ENCODE measurements around the gene TNNI2.

The TNNI2 gene

DNA sequence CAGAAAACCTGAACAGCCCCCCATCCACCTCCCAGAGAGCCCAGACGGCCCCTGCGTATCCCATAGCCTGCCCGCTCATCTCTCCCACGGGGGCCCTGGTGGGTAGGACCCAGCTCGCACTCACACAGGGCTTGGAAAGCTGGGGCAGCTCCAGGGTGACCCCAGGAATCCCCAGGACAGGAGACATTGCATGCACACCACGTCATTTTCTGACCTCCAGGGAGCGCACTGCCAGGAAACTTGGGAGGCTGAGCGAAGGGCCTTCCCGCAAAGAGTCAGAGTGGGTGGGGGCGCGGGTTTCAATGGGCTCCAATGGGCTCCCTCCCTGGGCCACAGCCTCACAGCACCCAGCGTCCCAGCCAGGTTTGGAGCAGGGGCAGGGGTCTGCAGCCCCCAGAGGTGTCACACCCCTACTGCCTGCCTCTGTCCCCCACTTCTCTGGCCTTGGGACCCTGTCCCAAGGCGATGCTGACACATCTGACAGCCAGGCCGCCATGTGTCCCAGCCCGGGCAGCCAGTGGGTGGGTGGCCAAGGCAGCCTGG lies 12.2 kb upstream of the TNNI2 start:
- Mint-ChIP-seq H3K4me3 (no peak overlapping the region), H3K4me1 (ENCODE audit: low read depth) (no peaks in the 10 kb centered on the region), H3K27ac (no peak overlapping the region), H3K36me3 (no peaks in the 10 kb centered on the region), H3K9me3 (ENCODE audit: low read depth) (no peaks in the 10 kb centered on the region), H3K27me3 (no peaks in the 10 kb centered on the region)

DNA sequence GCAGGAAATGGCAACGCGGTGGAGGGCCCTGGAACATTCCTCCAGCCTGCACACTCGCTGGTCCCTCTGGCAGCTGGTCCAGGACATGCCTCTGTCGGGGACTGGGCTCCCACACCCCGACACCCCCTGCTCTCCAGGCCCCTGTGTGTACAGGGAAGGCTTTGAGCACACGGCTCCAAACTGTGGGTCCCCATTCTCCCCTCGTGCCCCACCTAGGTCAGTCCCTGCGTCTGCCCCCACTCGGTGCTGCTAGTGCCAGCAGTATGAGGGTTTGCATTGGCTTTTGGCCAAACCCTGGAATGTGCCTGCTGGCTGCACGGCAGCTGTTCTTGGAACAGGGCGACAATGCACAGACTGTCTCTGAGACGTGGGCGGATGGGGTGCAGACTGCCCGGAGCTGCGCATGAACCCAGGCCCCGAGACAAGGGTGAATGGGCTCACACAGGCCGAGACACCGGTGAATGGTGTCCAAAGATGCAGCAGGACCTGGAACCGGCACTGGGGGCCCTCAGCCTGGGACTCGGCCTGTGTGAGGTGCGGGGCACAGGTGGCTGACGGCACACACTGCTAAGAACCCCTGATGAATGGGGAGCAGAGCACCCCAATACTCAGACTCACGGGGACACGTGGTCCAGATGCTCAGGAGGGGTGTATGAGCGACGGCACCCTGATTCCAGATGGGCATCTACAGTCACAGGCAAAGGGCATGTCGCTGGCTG lies 11.5 kb upstream of the TNNI2 start:
- H3K9me3 Mint-ChIP-seq (ENCODE audit: low read depth) = no peaks in the 10 kb centered on the region
- H3K27me3 Mint-ChIP-seq = peaks cover 2% of the 10 kb centered on the region
- no peak overlapping the region for H3K4me3 Mint-ChIP-seq

DNA sequence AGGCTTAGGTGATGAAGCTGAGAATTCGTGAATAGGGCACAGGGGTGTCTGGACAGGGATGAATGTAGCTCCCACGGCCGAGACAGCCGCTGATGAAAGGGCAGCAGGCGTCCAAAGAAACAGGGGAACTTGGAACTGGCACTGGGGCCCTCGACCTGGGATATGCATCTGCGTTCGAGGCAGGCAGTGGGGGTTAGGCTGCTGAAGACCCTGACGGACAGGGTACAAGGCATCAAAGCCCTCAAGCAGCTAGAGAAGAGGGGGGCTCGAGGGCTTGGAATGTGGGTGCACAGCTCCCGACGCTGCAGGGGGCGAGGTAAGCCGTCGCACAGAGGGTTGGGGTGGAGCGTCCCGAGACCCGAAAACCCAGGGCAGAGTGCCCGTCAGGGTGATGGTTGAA lies 10.8 kb upstream of the TNNI2 start:
- Mint-ChIP-seq H3K4me1 (ENCODE audit: low read depth) (no peaks in the 10 kb centered on the region), H3K4me3 (no peak overlapping the region), H3K27me3 (peaks cover 2% of the 10 kb centered on the region), H3K27ac (no peak overlapping the region), H3K9me3 (ENCODE audit: low read depth) (no peaks in the 10 kb centered on the region), H3K36me3 (no peaks in the 10 kb centered on the region)

More for the DNA sequence above, 11.5 kb upstream of the TNNI2 start:
- Mint-ChIP-seq H3K4me1 (ENCODE audit: low read depth) (no peaks in the 10 kb centered on the region), H3K36me3 (no peaks in the 10 kb centered on the region), H3K27ac (no peak overlapping the region)

DNA sequence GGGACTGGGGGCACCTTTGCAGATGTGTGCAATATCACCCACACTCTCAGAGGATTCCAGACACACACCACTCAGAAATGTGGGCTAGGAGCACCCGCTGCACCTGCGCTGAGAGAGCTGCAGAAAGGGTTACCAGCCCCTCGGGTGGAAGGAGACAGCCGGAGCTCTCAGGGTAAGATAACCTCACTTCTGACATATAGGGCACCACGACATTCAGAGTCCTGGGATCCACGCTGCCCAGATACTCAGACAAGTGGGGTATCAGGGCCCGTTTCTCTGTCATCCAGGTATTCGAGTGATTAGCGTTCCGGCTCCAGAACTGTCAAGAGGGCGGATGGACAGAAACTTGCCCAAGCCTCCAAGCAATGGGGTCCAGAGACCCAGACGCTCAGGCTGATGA lies 10.2 kb upstream of the TNNI2 start:
- Mint-ChIP-seq H3K4me1 (ENCODE audit: low read depth) (no peaks in the 10 kb centered on the region), H3K4me3 (no peak overlapping the region), H3K27ac (no peak overlapping the region), H3K27me3 (peaks cover 2% of the 10 kb centered on the region), H3K36me3 (no peaks in the 10 kb centered on the region), H3K9me3 (ENCODE audit: low read depth) (no peaks in the 10 kb centered on the region)

DNA sequence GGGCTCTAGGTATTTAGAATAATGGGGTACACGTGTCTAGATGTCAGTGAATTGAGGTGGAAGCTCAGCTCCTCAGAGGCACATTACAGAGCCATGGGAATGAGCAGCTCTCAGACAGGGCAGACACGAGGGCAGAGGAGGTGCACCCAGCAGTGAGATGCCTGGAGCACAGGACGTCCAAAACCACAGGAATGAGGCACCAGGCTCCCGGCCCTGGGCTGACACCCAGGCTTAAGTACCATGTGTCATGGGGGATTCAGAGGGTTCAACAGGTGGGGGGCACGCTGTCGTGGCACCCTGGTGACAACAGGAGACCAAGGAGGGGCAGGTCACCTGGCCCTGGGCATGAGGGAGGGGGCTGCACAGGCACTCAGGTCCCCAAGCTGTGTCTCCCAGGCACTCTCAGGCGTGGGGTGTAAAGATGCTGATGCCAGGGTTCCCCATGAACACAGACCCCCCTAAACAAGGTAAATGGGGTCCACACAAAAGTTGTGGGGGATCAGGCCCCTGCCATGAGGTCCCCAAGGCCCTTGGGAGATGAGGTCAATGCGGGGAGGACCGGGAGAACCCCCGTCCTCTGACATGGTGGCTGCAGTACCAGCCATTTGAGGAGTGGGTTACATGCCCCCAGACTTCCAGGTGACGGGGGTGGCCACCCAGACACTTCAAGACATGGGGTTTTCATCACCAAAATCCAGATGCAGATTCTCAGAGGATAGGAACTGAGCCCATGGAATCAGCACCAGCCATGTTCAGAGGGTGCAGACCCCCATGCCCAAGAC lies 9.6 kb upstream of the TNNI2 start:
- no peaks in the 10 kb centered on the region for H3K4me1 Mint-ChIP-seq (ENCODE audit: low read depth)
- H3K9me3 Mint-ChIP-seq (ENCODE audit: low read depth) = no peaks in the 10 kb centered on the region
- peaks cover 2% of the 10 kb centered on the region for H3K27me3 Mint-ChIP-seq
- H3K36me3 Mint-ChIP-seq = no peaks in the 10 kb centered on the region
- H3K27ac Mint-ChIP-seq = no peak overlapping the region
- H3K4me3 Mint-ChIP-seq = no peak overlapping the region

DNA sequence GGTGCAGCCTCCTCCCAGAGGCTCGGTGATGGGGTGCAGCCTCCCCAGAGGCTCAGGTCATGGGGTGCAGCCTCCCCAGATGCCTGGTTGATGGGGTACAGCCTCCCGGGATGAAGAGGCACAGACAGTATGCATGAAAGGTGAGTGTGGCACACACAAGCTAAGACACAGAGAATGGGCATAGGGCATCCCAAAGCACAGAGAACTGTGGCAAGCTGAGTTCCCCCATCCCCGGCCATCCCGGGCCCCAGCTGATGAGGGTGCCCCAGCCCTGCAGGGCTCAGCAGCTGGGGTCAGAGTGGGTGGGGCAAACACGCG lies 8.8 kb upstream of the TNNI2 start:
- no peaks in the 10 kb centered on the region for H3K36me3 Mint-ChIP-seq
- H3K4me1 Mint-ChIP-seq (ENCODE audit: low read depth) = no peaks in the 10 kb centered on the region
- H3K27me3 Mint-ChIP-seq = peaks cover 2% of the 10 kb centered on the region
- no peaks in the 10 kb centered on the region for H3K9me3 Mint-ChIP-seq (ENCODE audit: low read depth)
- H3K4me3 Mint-ChIP-seq = no peak overlapping the region
- H3K27ac Mint-ChIP-seq = no peak overlapping the region

DNA sequence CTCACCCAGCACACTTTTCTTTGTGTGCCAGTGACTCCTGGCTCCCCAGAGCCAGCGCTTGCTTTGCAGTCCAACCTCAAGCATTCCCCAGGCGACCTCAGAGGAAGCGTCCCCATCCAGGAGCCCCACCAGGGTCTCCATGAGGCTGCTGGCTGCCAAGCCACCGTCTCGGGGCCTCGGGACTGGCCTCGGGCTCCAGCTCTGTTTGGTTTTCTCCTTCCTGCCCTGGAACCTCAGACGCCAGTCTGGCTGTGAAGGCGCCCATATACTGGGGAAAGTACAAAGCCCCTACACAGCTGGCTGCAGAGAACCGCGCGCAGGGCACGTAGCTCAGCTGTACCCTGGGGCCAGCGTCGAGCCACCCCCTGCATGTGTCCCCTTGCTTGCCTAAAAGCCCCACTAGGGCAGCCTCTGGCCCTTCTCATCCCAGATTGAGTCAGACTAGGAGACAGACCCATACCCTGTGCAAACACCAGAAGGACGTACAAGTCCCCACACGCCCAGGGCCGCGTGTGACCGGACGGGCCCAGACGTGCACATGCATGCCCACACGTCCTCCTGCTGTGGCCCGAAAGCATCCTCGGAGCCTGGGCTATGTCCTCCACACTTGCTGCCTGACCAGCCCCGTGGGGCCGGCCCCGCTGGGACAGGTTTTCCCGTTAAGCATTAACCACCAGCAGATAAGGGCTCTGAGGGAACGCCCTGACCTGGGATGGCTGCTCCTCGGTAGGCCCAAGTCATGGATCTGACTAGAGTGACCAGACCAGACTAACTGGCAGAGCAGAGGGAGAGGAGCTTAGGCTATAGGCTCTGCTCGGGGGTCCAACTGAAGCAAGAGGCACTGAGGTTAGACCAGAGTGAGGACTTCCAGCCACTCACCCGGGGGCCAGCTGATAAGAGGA lies 8.2 kb upstream of the TNNI2 start:
- Mint-ChIP-seq H3K27ac (no peak overlapping the region), H3K36me3 (no peaks in the 10 kb centered on the region), H3K9me3 (ENCODE audit: low read depth) (no peaks in the 10 kb centered on the region), H3K4me3 (no peak overlapping the region), H3K27me3 (peaks cover 2% of the 10 kb centered on the region), H3K4me1 (ENCODE audit: low read depth) (no peaks in the 10 kb centered on the region)

DNA sequence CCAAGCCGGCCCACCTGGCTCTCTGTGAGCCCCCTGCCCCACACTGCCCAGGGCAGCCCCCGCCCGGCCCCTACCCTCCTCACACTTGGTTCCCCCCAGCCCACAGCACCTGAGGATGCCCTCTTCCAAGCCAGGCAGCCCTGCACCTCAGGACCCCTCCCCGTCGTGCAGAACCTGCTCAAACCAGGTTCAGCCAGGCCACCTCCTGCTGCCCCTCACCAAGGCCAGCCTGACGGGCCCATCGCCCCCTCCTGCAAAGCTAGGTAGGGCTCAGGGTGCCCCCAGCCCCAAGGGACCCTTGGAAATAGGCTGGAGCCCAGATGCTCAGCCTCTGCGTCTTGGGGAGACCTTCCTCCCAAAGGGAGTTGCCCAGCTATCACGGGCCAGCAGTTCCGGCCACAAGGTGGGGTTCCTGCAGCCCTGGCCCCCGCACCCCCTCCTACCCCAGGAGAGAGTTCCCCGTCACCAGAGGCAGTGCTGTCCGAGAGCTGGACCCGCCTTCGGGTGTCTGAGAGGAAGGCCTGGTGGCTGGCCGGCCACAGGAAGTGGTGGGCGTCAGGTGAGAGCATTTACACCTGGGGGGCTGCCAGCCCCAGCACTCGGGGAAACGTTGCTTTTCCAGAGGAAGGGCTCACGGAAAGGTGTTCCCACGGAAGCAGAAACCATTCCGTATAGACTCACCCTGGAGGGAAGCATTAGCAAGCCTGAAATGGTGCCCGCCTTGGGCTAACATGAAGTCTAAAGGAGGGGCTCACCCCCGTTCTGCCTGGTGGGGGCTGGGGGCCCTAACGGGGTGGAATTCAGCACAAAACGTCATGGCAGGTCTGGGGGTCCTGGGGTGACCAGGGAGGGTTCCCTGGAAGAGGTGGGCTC lies 7.2 kb upstream of the TNNI2 start:
- Mint-ChIP-seq H3K36me3 (no peaks in the 10 kb centered on the region), H3K4me1 (ENCODE audit: low read depth) (no peaks in the 10 kb centered on the region), H3K27ac (no peak overlapping the region), H3K9me3 (ENCODE audit: low read depth) (no peaks in the 10 kb centered on the region), H3K4me3 (no peak overlapping the region), H3K27me3 (peaks cover 2% of the 10 kb centered on the region)

DNA sequence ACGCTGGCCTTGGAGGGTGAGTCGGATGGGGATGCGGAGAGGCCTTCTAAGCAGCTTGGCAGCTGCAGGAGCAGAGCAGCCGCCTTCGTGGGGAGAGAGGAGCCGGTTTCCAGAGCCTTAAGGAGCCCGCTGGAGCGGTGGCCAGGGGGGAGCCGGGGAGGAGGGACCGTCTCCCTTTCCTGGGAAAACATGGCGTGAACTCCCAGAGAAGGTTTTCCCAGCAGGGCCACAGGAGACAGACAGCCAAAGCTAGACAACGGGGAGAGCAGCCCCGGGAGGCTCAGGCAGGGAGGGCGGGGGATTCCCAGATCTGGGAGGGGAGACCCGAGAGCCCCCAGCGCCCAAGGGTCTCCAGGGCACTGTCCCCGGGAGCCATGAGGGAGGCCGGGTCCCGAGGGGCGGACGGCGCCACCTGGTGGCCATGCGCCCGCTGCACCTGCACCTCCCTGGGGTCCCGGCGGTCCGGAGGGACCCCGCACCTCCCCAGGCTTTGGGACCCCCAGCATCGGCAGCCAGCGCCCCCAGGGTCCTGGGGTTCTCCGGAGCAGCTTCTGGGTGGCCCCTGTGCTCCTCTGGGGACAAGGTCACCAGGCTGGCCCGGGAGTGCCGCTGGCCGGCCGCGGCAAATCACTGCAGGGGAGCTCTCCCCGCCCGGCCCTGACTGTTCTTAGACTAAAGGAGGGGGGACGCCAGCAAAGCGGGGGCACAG lies 6.4 kb upstream of the TNNI2 start:
- no peak overlapping the region for H3K4me3 Mint-ChIP-seq
- H3K27me3 Mint-ChIP-seq = peaks cover 2% of the 10 kb centered on the region
- no peaks in the 10 kb centered on the region for H3K9me3 Mint-ChIP-seq (ENCODE audit: low read depth)
- no peak overlapping the region for H3K27ac Mint-ChIP-seq
- H3K36me3 Mint-ChIP-seq = no peaks in the 10 kb centered on the region
- no peaks in the 10 kb centered on the region for H3K4me1 Mint-ChIP-seq (ENCODE audit: low read depth)

DNA sequence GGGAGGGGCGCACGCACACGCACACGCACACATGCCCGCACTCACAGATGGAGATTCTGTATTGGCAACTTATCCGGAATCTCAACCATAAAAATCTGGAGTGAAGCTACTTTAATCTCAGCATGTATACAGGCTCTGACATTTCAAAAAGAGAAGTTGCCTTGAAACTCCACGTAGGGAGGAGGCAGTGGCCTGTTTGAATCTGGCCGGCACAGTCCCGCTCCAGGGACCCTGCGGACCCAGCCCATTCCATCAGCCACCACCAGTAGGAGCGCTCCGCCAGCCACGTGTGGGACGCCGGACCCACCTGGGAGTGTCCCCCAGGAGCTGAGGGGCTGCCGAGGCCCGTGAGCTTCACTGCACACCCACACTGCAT lies 5.9 kb upstream of the TNNI2 start:
- Mint-ChIP-seq H3K4me3 (no peak overlapping the region), H3K27ac (no peak overlapping the region), H3K36me3 (no peaks in the 10 kb centered on the region), H3K9me3 (ENCODE audit: low read depth) (no peaks in the 10 kb centered on the region), H3K27me3 (peaks cover 2% of the 10 kb centered on the region), H3K4me1 (ENCODE audit: low read depth) (no peaks in the 10 kb centered on the region)

DNA sequence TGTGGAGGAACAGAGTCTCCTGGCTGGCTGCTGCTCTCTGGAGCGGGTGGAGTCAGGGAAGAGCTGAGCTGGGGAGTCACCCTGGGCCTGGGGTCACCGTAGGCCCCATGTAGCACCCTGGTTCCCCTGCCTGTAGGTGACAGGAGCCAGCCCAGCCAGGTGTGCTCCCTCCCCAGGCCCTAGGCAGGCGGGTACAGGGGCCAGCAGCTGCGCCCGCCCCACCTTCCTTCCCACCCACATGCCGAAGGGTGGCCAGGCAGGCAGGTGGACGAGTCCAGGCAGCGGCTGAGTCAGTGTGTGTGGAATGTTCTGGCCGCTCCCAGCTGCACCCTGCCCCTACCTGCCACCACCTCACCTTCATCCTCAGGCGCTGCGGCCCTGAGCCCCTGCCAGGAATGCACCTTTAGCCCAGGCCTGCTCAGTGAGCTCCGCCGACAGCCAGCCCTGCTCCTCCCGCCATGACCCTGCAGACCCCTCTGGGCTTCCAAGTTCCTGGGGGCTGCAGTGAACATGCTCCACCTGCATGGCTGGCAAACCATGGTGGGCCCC lies 4.6 kb upstream of the TNNI2 start:
- Mint-ChIP-seq H3K9me3 (ENCODE audit: low read depth) (no peaks in the 10 kb centered on the region), H3K36me3 (no peaks in the 10 kb centered on the region), H3K27ac (no peak overlapping the region), H3K27me3 (peaks cover 2% of the 10 kb centered on the region), H3K4me1 (ENCODE audit: low read depth) (no peaks in the 10 kb centered on the region), H3K4me3 (no peak overlapping the region)

DNA sequence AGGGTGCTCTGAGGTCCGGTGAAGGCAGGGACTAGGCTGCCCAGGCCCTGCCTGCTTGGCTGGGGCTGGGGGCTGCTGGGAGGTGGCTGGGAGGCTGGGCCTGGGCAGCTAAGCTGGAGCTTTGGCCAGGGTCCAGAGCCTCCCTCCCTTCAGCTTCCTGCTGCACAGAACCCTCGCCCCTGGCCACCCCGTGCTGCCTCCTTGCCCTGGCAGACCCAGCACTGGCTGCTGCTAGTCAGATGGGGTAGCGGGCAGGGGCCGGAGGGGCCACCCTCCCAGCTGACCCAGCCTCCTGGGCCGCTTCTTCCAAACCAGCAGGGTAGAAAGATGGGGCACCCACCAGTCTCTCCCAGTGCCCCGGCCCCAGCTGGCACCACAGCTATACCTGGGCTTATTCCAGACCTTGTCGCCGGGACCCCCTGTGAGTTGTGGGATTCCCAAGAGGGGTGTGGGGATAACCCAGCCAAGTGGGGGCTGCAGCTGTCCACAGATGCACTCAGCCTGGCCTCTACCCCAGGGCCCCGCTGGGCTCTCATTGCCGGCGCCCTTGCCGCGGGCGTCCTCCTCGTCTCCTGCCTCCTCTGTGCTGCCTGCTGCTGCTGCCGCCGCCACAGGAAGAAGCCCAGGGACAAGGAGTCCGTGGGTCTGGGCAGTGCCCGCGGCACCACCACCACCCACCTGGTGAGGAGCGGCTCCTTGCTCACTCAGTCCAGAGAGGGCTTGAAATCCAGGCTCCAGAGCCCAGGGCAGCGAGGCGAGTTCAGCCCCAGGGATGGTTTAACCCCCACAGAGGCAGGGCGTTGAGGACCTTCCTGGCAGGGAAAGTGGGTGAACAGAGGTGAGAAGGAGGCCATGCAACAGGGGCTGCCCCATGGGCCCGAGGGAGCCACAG lies 3.8 kb upstream of the TNNI2 start, which contains the start of gene SYT8:
SYT8 (plus strand) TSS at position 212 of the 892 bp plus-strand sequence; CDS start at position 328, 116 bp downstream.
- no peaks in the 10 kb centered on the region for H3K9me3 Mint-ChIP-seq (ENCODE audit: low read depth)
- no peak within 1 kb of the TSS for H3K27ac Mint-ChIP-seq
- peaks cover 3% of the 10 kb centered on the region for H3K4me1 Mint-ChIP-seq (ENCODE audit: low read depth)
- H3K27me3 Mint-ChIP-seq = peaks cover 2% of the 10 kb centered on the region
- H3K36me3 Mint-ChIP-seq = no peaks in the 10 kb centered on the region
- H3K4me3 Mint-ChIP-seq = no peak within 1 kb of the TSS

DNA sequence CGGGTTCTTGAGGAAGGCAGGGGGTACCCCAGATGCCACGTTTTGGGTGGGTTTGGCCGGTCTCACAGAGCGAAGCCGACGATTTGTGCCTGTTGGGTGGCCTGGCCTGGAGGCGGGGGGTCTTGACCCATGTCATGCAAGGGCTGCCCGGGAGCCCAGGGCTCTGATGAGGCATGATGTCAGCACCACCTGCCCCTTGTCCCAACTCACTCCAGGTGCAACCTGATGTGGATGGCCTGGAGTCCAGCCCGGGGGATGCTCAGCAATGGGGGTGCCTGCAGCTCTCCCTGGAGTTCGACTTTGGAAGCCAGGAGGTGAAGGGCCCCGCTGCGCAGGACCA lies 3.1 kb upstream of the TNNI2 start:
- Mint-ChIP-seq H3K9me3 (ENCODE audit: low read depth) (no peaks in the 10 kb centered on the region), H3K4me3 (no peak overlapping the region), H3K27me3 (peaks cover 2% of the 10 kb centered on the region), H3K4me1 (ENCODE audit: low read depth) (peaks cover 3% of the 10 kb centered on the region), H3K27ac (no peak overlapping the region), H3K36me3 (no peaks in the 10 kb centered on the region)

Measured in activated naive CD8-positive, alpha-beta T cell (primary cell).